SH-SY5Y (cell line): ENCODE data around the gene ATP13A5.

Experiments
- GATA2 ChIP-seq: IDR thresholded peaks from 2 replicates; pipeline ENCODE4 v1.6.1; 2011; ENCODE audit warnings: mild to moderate bottlenecking, low read depth, low read length
- GATA3 ChIP-seq: IDR thresholded peaks from 2 replicates; pipeline ENCODE4 v1.6.1; 2011; ENCODE audit warnings: low read depth, mild to moderate bottlenecking, low read length, moderate library complexity

GRCh38 chr3:193330555-193331204 lies 47.9 kb downstream of the ATP13A5 start:
- TF ChIP-seq GATA2 = no peak
- TF ChIP-seq GATA3 = no peak
